Measurements from ENCODE around the gene TRIP10. TPM values are rescaled to one million over a fixed set of nuclear protein-coding genes. Genes with fewer than 3 reads are reported as not detected.
A peak's percentile ranks its signal among the peaks of the same experiment; 100 is the strongest.

The TRIP10 gene
- polyA plus RNA-seq, 1 donor (not counting 4 experiments of a cell fraction or from before 2014, with no cell fraction given), result 34.8 TPM

- H2AFZ ChIP-seq (ENCODE audit: control insufficient read depth, low read length), result peak overlapping the region; percentile 63
- peaks cover 14% of the 10 kb centered on the region for H3K4me1 ChIP-seq (ENCODE audit: control insufficient read depth, extremely low read depth, insufficient read depth, low read length)
- H3K9me1 ChIP-seq (ENCODE audit: control insufficient read depth, extremely low read depth, insufficient read depth, low read length), result no peaks in the 10 kb centered on the region
- no peaks in the 10 kb centered on the region for H3K79me2 ChIP-seq (ENCODE audit: control insufficient read depth, insufficient read depth, low read length)
- no peaks in the 10 kb centered on the region for H3K36me3 ChIP-seq (ENCODE audit: control insufficient read depth in 2 of 2, extremely low read depth in 1 of 2, insufficient read depth in 2 of 2, low read length in 2 of 2)
- dilution Hi-C loops (cut with MboI; ENCODE audit: extremely low pct_ligation_motif_present, low sequenced_read_pairs), result no loop called here
- no peak overlapping the region for H3K9ac ChIP-seq (ENCODE audit: control insufficient read depth, extremely low read depth, insufficient read depth, low read length)
- H3K4me3 ChIP-seq (ENCODE audit: control insufficient read depth in 2 of 3, extremely low read depth in 1 of 3, insufficient read depth in 2 of 3, low read depth in 1 of 3, low read length in 3 of 3), result no peak overlapping the region
- no peak overlapping the region for H3K27ac ChIP-seq (ENCODE audit: control insufficient read depth, insufficient read depth, low read length)
- TF ChIP-seq, protein P1, sequence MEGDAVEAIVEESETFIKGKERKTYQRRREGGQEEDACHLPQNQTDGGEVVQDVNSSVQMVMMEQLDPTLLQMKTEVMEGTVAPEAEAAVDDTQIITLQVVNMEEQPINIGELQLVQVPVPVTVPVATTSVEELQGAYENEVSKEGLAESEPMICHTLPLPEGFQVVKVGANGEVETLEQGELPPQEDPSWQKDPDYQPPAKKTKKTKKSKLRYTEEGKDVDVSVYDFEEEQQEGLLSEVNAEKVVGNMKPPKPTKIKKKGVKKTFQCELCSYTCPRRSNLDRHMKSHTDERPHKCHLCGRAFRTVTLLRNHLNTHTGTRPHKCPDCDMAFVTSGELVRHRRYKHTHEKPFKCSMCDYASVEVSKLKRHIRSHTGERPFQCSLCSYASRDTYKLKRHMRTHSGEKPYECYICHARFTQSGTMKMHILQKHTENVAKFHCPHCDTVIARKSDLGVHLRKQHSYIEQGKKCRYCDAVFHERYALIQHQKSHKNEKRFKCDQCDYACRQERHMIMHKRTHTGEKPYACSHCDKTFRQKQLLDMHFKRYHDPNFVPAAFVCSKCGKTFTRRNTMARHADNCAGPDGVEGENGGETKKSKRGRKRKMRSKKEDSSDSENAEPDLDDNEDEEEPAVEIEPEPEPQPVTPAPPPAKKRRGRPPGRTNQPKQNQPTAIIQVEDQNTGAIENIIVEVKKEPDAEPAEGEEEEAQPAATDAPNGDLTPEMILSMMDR (optimal IDR thresholded peaks at IDR 0.05 in 1 of 3, IDR thresholded peaks at IDR 0.05 in 1 of 3, conservative IDR thresholded peaks at IDR 0.05 in 1 of 3; ENCODE audit: extremely low read depth in 1 of 3, insufficient read depth in 2 of 3, low read length in 3 of 3), result no peak
- no peak for TF ChIP-seq EZH2 (IDR thresholded peaks at IDR 0.05; ENCODE audit: low read length)
- no peaks in the 10 kb centered on the region for H4K20me1 ChIP-seq (ENCODE audit: control insufficient read depth, extremely low read depth, insufficient read depth, low read length)
- no peak for FAIRE-seq
- no peak for DNase-seq (ENCODE audit: low read depth, low spot score)
- peak overlapping the region; percentile 48 for H3K4me2 ChIP-seq (ENCODE audit: control insufficient read depth, extremely low read depth, insufficient read depth, low read depth, low read length)
- no peaks in the 10 kb centered on the region for H3K9me3 ChIP-seq (ENCODE audit: control insufficient read depth, low read depth, low read length)
- no peaks in the 10 kb centered on the region for H3K27me3 ChIP-seq (ENCODE audit: control insufficient read depth, extremely low read depth, insufficient read depth, low read length)
Observed at GRCh38 chr19:6723108-6723618, 16.3 kb upstream of the TRIP10 start.

DNA sequence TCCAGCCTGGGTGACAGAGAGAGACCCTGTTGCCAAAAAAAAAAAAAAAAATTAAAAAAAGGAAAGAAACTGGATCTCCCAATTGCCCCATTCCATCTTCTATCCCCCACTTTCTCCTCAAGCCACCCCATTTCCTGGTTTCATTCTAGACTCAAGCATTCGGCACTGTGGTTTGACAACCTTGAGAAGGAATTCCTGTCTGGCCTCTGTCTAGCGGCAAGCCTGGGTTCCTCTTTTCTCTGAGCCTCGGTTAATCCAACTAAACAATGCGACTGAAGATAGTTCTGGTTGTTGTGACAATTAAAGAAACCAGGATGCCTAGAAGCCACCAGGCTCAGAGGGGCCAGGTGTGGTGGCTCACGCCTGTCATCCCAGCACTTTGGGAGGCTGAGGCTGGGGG lies 15.7 kb upstream of the TRIP10 start:
- H2AFZ ChIP-seq (ENCODE audit: control insufficient read depth, low read length), result no peak overlapping the region
- FAIRE-seq, result no peak
- no peak overlapping the region for H3K27ac ChIP-seq (ENCODE audit: control insufficient read depth, insufficient read depth, low read length)

More for the DNA sequence above, 15.7 kb upstream of the TRIP10 start:
- no peak overlapping the region for H3K4me3 ChIP-seq (ENCODE audit: control insufficient read depth in 2 of 3, extremely low read depth in 1 of 3, insufficient read depth in 2 of 3, low read depth in 1 of 3, low read length in 3 of 3)
- H3K27me3 ChIP-seq (ENCODE audit: control insufficient read depth, extremely low read depth, insufficient read depth, low read length), result no peaks in the 10 kb centered on the region
- no peak for TF ChIP-seq EZH2 (IDR thresholded peaks at IDR 0.05; ENCODE audit: low read length)
- TF ChIP-seq, protein P1 (optimal IDR thresholded peaks at IDR 0.05 in 1 of 3, IDR thresholded peaks at IDR 0.05 in 1 of 3, conservative IDR thresholded peaks at IDR 0.05 in 1 of 3; ENCODE audit: extremely low read depth in 1 of 3, insufficient read depth in 2 of 3, low read length in 3 of 3), result no peak
- peaks cover 14% of the 10 kb centered on the region for H3K4me1 ChIP-seq (ENCODE audit: control insufficient read depth, extremely low read depth, insufficient read depth, low read length)
- no peaks in the 10 kb centered on the region for H4K20me1 ChIP-seq (ENCODE audit: control insufficient read depth, extremely low read depth, insufficient read depth, low read length)
- dilution Hi-C loops (cut with MboI; ENCODE audit: extremely low pct_ligation_motif_present, low sequenced_read_pairs), result no loop called here
- no peaks in the 10 kb centered on the region for H3K79me2 ChIP-seq (ENCODE audit: control insufficient read depth, insufficient read depth, low read length)
- DNase-seq (ENCODE audit: low read depth, low spot score), result no peak
- no peaks in the 10 kb centered on the region for H3K36me3 ChIP-seq (ENCODE audit: control insufficient read depth in 2 of 2, extremely low read depth in 1 of 2, insufficient read depth in 2 of 2, low read length in 2 of 2)
- no peaks in the 10 kb centered on the region for H3K9me1 ChIP-seq (ENCODE audit: control insufficient read depth, extremely low read depth, insufficient read depth, low read length)
- H3K9ac ChIP-seq (ENCODE audit: control insufficient read depth, extremely low read depth, insufficient read depth, low read length), result no peak overlapping the region
- no peak overlapping the region for H3K4me2 ChIP-seq (ENCODE audit: control insufficient read depth, extremely low read depth, insufficient read depth, low read depth, low read length)
- H3K9me3 ChIP-seq (ENCODE audit: control insufficient read depth, low read depth, low read length), result no peaks in the 10 kb centered on the region
